Breast epithelium (tissue), 3 donors: ENCODE results near the gene NUP98.

ENCODE experiments used
- POLR2A ChIP-seq: fragments of 450-650 bp; IDR thresholded peaks from one replicate; pipeline ENCODE4 v1.6.1; 2016; ENCODE audit warnings: antibody characterized with exemption, mild to moderate bottlenecking, moderate library complexity
- TF ChIP-seq, protein P1 (sequence below), 3 donors: fragments of 450-650 bp; IDR thresholded peaks; one replicate each; pipeline ENCODE4 v1.5.1; 2016 to 2017; ENCODE audit warnings: antibody characterized with exemption in 3 of 3, mild to moderate bottlenecking in 3 of 3, moderate library complexity in 3 of 3

DNA sequence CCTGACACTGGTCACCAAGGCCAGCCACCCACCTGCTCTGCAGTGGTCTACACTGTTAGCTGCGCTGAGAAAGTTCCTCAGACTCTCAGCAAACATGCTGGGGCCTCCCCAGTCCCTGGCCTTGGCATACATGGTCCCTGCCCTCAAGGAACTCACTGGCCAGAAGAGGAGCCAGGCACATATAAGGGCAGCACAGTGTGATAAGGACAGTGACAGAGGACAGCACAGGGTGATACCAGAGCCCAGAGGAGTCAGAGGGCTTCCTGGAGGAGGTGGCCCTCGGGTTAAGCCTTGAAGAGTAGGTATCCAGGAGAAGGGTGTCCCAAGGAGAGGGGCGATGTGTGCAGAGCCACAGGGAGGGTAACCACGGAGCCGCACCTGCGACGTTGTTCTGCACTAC lies 151.8 kb downstream of the NUP98 start:
- TF ChIP-seq, protein P1, sequence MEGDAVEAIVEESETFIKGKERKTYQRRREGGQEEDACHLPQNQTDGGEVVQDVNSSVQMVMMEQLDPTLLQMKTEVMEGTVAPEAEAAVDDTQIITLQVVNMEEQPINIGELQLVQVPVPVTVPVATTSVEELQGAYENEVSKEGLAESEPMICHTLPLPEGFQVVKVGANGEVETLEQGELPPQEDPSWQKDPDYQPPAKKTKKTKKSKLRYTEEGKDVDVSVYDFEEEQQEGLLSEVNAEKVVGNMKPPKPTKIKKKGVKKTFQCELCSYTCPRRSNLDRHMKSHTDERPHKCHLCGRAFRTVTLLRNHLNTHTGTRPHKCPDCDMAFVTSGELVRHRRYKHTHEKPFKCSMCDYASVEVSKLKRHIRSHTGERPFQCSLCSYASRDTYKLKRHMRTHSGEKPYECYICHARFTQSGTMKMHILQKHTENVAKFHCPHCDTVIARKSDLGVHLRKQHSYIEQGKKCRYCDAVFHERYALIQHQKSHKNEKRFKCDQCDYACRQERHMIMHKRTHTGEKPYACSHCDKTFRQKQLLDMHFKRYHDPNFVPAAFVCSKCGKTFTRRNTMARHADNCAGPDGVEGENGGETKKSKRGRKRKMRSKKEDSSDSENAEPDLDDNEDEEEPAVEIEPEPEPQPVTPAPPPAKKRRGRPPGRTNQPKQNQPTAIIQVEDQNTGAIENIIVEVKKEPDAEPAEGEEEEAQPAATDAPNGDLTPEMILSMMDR (IDR thresholded peaks at IDR 0.05) = no peak
- TF ChIP-seq POLR2A = no peak
